ENCODE measurements around the gene OR4E2. TPM values are rescaled to one million over a fixed set of nuclear protein-coding genes. Genes with fewer than 3 reads are reported as not detected.

Gene OR4E2
- total RNA-seq = not detected in 2 replicates

GRCh38 chr14:21653331-21653885 lies at the start of gene OR4E2:
Gene OR4E2 (plus strand): TSS chr14:21653835. CDS start chr14:21665083, 11,248 bp downstream.

GRCh38 chr14:21634840-21635239 lies 18.8 kb upstream of the OR4E2 start, which contains the start of gene OR10G2:
Gene OR10G2 (minus strand): TSS chr14:21634940. CDS start chr14:21634842, 98 bp downstream.

GRCh38 chr14:21673718-21674117 lies 20.1 kb downstream of the OR4E2 start, which contains the start of gene OR4E1:
Gene OR4E1 (minus strand): TSS chr14:21673818. CDS start chr14:21670935, 2,883 bp downstream.

Other genes starting within 250 kb of the OR4E2 start
- 36.4 and 47.9 TPM in 2 replicates for gene CHD8, start 197.7 kb upstream of the OR4E2 start, total RNA-seq
- gene RAB2B, start 176.9 kb upstream of the OR4E2 start, total RNA-seq = 27.6 and 32.7 TPM in 2 replicates
- 18.5 and 29.3 TPM in 2 replicates for gene TOX4, start 176.6 kb upstream of the OR4E2 start, total RNA-seq
- gene METTL3, start 142.5 kb upstream of the OR4E2 start, total RNA-seq = 81.9 and 91.8 TPM in 2 replicates
- 1.2 and 1.3 TPM in 2 replicates for gene SALL2, start 127.5 kb upstream of the OR4E2 start, total RNA-seq
- gene OR10G3, start 73.8 kb upstream of the OR4E2 start, total RNA-seq = not detected in 2 replicates
- not detected in 2 replicates for gene OR10G2, start 18.9 kb upstream of the OR4E2 start, total RNA-seq
- not detected in 2 replicates for gene OR4E1, start 20.0 kb downstream of the OR4E2 start, total RNA-seq

Measured in epithelial cell of umbilical artery (primary cell).